Stimulated activated CD4-positive, alpha-beta T cell treated with anti-CD3 and anti-CD28 coated beads, Interleukin-2, amount 100 ng/mL, for 24 hours (primary cell): ENCODE measurements around the gene SERPINB5.

Experiments
- DNase-seq, 2 donors: peaks; one replicate each; pipeline ENCODE4 v3.0.0-alpha.2; 2020

Gene SERPINB5

DNA sequence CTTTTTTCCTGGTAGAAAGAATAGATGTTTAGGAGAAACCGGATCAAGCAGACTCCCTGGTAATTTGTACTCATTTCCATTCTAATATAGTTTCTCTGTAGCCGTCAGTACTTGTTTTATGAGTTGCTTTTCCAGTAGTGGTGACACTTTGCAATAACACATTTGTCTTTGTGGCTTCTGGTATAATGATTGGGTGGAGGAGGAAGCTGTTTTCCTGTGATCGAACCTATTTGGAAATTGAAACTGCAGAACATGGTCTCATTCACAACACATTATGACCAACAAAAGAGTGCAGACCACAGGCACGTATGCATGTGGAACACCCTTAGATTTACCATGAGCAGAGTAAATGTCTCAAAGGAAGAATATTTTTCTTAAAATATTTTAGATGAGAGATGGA, 57.9 kb downstream of the SERPINB5 start:
- DNase-seq: no peak

DNA sequence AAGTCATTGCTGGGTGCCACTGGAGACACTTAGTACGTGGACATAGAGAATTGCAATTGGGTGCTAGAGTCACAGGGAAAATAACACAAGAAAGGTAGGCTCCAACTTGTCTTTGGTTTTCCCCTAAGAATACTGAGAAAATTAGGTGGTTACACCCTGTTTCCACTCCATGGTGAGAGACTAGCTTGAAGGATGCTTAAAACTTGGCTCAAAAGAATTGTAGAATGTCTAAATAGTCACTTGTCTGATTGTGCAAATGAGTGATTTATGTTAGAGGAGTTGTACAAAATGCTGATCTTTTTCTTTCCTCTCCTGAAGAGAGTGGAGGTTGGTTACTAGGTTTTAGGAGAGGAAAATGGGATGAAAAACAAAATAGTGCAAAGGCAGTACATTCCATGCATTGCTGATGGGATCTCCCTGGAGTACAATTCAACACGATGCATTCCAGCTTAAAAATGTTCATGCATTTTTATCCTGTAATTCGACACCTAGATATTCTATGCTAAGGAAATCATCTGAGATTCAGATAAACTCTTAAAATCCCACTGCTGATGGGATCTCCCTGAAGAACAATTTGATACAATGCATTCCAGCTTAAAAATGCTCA, 63.2 kb downstream of the SERPINB5 start:
- no peak for DNase-seq

DNA sequence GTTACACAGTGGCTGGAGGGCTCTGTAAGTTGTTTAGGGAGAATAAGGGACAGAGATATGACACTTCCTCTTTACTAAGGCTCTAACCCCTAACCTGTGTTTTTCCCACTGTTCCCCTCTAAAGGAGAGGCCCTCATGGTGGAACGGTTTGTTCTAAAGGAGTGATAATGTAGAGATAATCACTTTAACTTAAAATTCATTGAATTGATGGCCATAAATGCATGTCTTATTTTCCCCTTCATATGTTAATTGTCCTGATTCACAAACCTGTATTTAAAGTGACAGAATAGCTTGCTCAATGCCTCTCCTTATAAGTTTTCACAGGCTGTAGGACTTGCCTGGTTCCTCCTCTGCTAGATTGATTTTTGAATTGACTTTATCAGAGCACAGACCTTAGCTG, 65.3 kb downstream of the SERPINB5 start, which contains the start of gene SERPINB12:
TSS of gene SERPINB12 (plus strand) at position 301 of the 400 bp plus-strand sequence. CDS start 13,791 bp downstream, outside the sequence.
- DNase-seq: no peak

- DNase-seq: no peak
Measured at GRCh38 chr18:63544017-63544416, 67.3 kb downstream of the SERPINB5 start.

- no peak for DNase-seq
Measured at GRCh38 chr18:63545000-63545399, 68.2 kb downstream of the SERPINB5 start.

GRCh38 chr18:63550068-63550467, 73.3 kb downstream of the SERPINB5 start:
- no peak for DNase-seq

- no peak for DNase-seq
Measured at GRCh38 chr18:63551769-63552168, 75.0 kb downstream of the SERPINB5 start.

- no peak for DNase-seq
Measured at GRCh38 chr18:63552581-63552980, 75.8 kb downstream of the SERPINB5 start.

DNA sequence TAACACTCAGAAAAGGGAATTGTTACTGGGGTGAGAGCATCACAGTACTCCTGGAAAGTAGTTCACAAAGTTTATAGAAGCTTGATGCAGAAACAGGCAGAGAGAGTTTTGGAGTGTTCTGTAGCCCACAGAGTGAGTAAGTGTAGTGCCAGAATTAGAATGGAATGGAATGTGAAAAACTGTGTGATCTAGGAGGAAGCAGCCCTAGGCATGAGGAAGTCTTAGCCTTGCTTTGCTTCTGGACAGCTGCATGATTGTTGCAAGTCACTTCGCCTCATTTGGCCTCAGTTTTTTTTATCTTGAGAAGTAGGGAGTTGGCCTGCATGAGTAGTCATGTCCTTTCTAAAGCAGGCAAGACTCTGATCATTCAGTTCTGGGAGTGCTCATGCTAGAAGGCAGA, 76.3 kb downstream of the SERPINB5 start:
- no peak for DNase-seq
